ENCODE results near the gene TMEM201. TPM values are rescaled to one million over a fixed set of nuclear protein-coding genes. Genes with fewer than 3 reads are reported as not detected.

Gene TMEM201
- total and polyA plus RNA-seq, 9 of the 15 experiments (the other 6 are each of a cell fraction or from before 2014, with no cell fraction given): 0.42 to 51.3 (median 7.4) TPM

DNA sequence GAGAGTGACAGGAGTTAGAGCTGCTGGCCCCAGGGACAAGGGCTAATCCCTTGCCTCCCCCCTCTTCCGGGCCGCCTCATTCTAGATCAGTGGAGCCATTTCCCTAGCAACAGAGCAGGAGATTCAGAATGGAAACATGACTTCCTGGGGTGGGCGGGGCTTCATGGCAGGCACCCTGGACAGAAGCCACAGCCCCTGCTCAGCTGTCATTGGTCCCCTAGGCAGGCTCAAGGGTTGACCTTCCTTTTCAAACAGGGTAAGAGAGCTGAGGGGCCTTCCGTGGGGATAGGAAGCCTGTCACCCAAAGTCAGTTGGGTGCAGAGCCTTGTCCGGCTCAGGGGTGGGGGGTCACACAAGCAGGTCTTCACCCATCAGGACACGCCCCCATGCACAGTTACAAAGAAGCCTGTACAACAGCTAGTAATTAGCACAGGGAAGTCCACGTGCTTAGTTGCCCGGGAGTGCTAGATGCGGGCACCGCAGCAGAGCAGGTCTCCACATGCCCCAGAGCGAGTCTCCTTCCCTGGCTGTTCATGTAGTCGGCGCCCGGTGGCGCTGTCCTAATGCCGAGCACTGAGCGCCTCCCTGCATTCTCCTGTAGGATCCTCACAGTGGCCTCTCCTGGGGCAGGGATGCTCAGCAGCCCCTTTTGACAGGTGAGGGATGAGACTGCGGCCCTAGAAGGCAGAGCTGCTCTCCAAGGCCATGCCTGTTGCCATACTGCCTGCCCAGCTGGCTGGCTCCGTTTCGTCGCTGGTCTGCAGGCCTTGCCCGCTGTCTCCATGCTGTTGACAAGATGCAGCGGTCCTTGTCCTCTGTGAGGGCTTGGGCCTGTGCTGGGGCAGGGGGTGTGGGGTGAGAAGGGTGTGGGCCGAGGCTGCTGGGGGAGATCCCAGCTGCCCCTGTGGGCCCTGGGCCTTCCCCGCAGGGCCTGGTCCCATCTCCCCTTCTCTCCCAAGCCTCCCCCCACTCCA lies 5.1 kb downstream of the TMEM201 start (continued):
- no peak for TF ChIP-seq NFXL1 (CRISPR knock-in tag; IDR thresholded peaks at IDR 0.05)
- no peak for TF ChIP-seq ZC3H4 (CRISPR knock-in tag; IDR thresholded peaks at IDR 0.05; ENCODE audit: borderline replicate concordance)
- no peak for TF ChIP-seq ZNF668 (CRISPR knock-in tag; IDR thresholded peaks at IDR 0.05)
- TF ChIP-seq, protein P1, sequence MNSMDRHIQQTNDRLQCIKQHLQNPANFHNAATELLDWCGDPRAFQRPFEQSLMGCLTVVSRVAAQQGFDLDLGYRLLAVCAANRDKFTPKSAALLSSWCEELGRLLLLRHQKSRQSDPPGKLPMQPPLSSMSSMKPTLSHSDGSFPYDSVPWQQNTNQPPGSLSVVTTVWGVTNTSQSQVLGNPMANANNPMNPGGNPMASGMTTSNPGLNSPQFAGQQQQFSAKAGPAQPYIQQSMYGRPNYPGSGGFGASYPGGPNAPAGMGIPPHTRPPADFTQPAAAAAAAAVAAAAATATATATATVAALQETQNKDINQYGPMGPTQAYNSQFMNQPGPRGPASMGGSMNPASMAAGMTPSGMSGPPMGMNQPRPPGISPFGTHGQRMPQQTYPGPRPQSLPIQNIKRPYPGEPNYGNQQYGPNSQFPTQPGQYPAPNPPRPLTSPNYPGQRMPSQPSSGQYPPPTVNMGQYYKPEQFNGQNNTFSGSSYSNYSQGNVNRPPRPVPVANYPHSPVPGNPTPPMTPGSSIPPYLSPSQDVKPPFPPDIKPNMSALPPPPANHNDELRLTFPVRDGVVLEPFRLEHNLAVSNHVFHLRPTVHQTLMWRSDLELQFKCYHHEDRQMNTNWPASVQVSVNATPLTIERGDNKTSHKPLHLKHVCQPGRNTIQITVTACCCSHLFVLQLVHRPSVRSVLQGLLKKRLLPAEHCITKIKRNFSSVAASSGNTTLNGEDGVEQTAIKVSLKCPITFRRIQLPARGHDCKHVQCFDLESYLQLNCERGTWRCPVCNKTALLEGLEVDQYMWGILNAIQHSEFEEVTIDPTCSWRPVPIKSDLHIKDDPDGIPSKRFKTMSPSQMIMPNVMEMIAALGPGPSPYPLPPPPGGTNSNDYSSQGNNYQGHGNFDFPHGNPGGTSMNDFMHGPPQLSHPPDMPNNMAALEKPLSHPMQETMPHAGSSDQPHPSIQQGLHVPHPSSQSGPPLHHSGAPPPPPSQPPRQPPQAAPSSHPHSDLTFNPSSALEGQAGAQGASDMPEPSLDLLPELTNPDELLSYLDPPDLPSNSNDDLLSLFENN (IDR thresholded peaks at IDR 0.05; ENCODE audit: low read depth in 2 of 2, low read length in 2 of 2): no peak
- TF ChIP-seq ZNF699 (CRISPR knock-in tag; IDR thresholded peaks at IDR 0.05; ENCODE audit: insufficient replicate concordance): no peak
- TF ChIP-seq, protein P2, sequence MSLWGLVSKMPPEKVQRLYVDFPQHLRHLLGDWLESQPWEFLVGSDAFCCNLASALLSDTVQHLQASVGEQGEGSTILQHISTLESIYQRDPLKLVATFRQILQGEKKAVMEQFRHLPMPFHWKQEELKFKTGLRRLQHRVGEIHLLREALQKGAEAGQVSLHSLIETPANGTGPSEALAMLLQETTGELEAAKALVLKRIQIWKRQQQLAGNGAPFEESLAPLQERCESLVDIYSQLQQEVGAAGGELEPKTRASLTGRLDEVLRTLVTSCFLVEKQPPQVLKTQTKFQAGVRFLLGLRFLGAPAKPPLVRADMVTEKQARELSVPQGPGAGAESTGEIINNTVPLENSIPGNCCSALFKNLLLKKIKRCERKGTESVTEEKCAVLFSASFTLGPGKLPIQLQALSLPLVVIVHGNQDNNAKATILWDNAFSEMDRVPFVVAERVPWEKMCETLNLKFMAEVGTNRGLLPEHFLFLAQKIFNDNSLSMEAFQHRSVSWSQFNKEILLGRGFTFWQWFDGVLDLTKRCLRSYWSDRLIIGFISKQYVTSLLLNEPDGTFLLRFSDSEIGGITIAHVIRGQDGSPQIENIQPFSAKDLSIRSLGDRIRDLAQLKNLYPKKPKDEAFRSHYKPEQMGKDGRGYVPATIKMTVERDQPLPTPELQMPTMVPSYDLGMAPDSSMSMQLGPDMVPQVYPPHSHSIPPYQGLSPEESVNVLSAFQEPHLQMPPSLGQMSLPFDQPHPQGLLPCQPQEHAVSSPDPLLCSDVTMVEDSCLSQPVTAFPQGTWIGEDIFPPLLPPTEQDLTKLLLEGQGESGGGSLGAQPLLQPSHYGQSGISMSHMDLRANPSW (CRISPR knock-in tag; IDR thresholded peaks at IDR 0.05): no peak
- TF ChIP-seq POLR2A (conservative IDR thresholded peaks at IDR 0.05): no peak
- TF ChIP-seq ZNF778 (CRISPR knock-in tag; IDR thresholded peaks at IDR 0.05): no peak
- no peak for TF ChIP-seq RBM34 (IDR thresholded peaks at IDR 0.05; ENCODE audit: borderline replicate concordance, insufficient read depth, low read length)
- no peak for TF ChIP-seq GATA2 (CRISPR knock-in tag; IDR thresholded peaks at IDR 0.05)
- TF ChIP-seq, protein P3, sequence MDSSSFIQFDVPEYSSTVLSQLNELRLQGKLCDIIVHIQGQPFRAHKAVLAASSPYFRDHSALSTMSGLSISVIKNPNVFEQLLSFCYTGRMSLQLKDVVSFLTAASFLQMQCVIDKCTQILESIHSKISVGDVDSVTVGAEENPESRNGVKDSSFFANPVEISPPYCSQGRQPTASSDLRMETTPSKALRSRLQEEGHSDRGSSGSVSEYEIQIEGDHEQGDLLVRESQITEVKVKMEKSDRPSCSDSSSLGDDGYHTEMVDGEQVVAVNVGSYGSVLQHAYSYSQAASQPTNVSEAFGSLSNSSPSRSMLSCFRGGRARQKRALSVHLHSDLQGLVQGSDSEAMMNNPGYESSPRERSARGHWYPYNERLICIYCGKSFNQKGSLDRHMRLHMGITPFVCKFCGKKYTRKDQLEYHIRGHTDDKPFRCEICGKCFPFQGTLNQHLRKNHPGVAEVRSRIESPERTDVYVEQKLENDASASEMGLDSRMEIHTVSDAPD (CRISPR knock-in tag; IDR thresholded peaks at IDR 0.05): no peak
- no peak for TF ChIP-seq ZKSCAN3 (CRISPR knock-in tag; IDR thresholded peaks at IDR 0.05)
- TF ChIP-seq ZBTB7A (IDR thresholded peaks at IDR 0.05; ENCODE audit: borderline replicate concordance, control insufficient read depth, low read depth, low read length): peak; percentile 54; the same call in 1 of the 2 replicates
- TF ChIP-seq ZKSCAN1 (IDR thresholded peaks at IDR 0.05; ENCODE audit: low read depth, low read length): no peak
- no peak for TF ChIP-seq CSDE1 (IDR thresholded peaks at IDR 0.05)
- no peak for TF ChIP-seq ZNF780A (CRISPR knock-in tag; IDR thresholded peaks at IDR 0.05)
- TF ChIP-seq, protein P4, sequence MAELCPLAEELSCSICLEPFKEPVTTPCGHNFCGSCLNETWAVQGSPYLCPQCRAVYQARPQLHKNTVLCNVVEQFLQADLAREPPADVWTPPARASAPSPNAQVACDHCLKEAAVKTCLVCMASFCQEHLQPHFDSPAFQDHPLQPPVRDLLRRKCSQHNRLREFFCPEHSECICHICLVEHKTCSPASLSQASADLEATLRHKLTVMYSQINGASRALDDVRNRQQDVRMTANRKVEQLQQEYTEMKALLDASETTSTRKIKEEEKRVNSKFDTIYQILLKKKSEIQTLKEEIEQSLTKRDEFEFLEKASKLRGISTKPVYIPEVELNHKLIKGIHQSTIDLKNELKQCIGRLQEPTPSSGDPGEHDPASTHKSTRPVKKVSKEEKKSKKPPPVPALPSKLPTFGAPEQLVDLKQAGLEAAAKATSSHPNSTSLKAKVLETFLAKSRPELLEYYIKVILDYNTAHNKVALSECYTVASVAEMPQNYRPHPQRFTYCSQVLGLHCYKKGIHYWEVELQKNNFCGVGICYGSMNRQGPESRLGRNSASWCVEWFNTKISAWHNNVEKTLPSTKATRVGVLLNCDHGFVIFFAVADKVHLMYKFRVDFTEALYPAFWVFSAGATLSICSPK (IDR thresholded peaks at IDR 0.05; ENCODE audit: borderline replicate concordance): no peak
- TF ChIP-seq PYGO2 (tag; IDR thresholded peaks at IDR 0.05): no peak

Measured in K562 (cell line).